Activated naive CD8-positive, alpha-beta T cell treated with anti-CD3 and anti-CD28 coated beads, Interleukin-2, amount 50 U/mL, for 24 hours (primary cell): ENCODE measurements around the gene ZNF672.

Experiments used
- ATAC-seq: fragments of 150-1000 bp; cut with Tn5 transposase; one replicate; pipeline ENCODE4 v1.10.0; 2021
- DNase-seq: peaks from one replicate; pipeline ENCODE4 v3.0.0; 2021
- H3K27ac Mint-ChIP-seq: one replicate; pipeline ENCODE4 v1.8.0; 2021; ENCODE audit warnings: mild to moderate bottlenecking, mixed read lengths
- H3K27me3 Mint-ChIP-seq: one replicate; pipeline ENCODE4 v1.8.0; 2021; ENCODE audit warnings: mixed read lengths
- H3K36me3 Mint-ChIP-seq: one replicate; pipeline ENCODE4 v1.8.0; 2021; ENCODE audit warnings: low read depth, mixed read lengths
- H3K4me1 Mint-ChIP-seq: one replicate; pipeline ENCODE4 v1.8.0; 2021; ENCODE audit warnings: mixed read lengths
- H3K4me3 Mint-ChIP-seq: one replicate; pipeline ENCODE4 v1.8.0; 2021; ENCODE audit warnings: mild to moderate bottlenecking, moderate library complexity, mixed read lengths
- H3K9me3 Mint-ChIP-seq: one replicate; pipeline ENCODE4 v1.8.0; 2021; ENCODE audit warnings: mixed read lengths

The ZNF672 gene

GRCh38 chr1:248807067-248807737 lies 30.8 kb upstream of the ZNF672 start:
- no peak overlapping the region for H3K27ac Mint-ChIP-seq
- H3K27me3 Mint-ChIP-seq: no peaks in the 10 kb centered on the region
- peak; percentile 66 for DNase-seq
- no peaks in the 10 kb centered on the region for H3K36me3 Mint-ChIP-seq
- peaks cover 9% of the 10 kb centered on the region for H3K4me1 Mint-ChIP-seq
- H3K4me3 Mint-ChIP-seq: no peak overlapping the region
- H3K9me3 Mint-ChIP-seq: no peaks in the 10 kb centered on the region
- ATAC-seq: peak; percentile 79

GRCh38 chr1:248808876-248809275 lies 29.1 kb upstream of the ZNF672 start:
- peaks cover 9% of the 10 kb centered on the region for H3K4me1 Mint-ChIP-seq
- no peaks in the 10 kb centered on the region for H3K27me3 Mint-ChIP-seq

GRCh38 chr1:248810000-248810726 lies 27.9 kb upstream of the ZNF672 start:
- Mint-ChIP-seq H3K36me3 (peaks cover 11% of the 10 kb centered on the region), H3K4me1 (peaks cover 5% of the 10 kb centered on the region), H3K27ac (no peak overlapping the region), H3K4me3 (no peak overlapping the region), H3K27me3 (no peaks in the 10 kb centered on the region), H3K9me3 (no peaks in the 10 kb centered on the region)
- no peak for ATAC-seq
- DNase-seq: no peak

More at GRCh38 chr1:248808876-248809275, 29.1 kb upstream of the ZNF672 start:
- Mint-ChIP-seq H3K9me3 (no peaks in the 10 kb centered on the region), H3K27ac (no peak overlapping the region), H3K4me3 (no peak overlapping the region), H3K36me3 (peaks cover 2% of the 10 kb centered on the region)
- ATAC-seq: no peak
- no peak for DNase-seq

- no peak for DNase-seq
- H3K27ac Mint-ChIP-seq: no peak overlapping the region
- no peaks in the 10 kb centered on the region for H3K9me3 Mint-ChIP-seq
- H3K27me3 Mint-ChIP-seq: no peaks in the 10 kb centered on the region
- no peak for ATAC-seq
- peaks cover 14% of the 10 kb centered on the region for H3K36me3 Mint-ChIP-seq
- no peak overlapping the region for H3K4me3 Mint-ChIP-seq
- H3K4me1 Mint-ChIP-seq: peaks cover 1% of the 10 kb centered on the region
Measured at GRCh38 chr1:248810727-248811513, 27.1 kb upstream of the ZNF672 start.

- H3K27me3 Mint-ChIP-seq: no peaks in the 10 kb centered on the region
- no peak overlapping the region for H3K4me3 Mint-ChIP-seq
- peaks cover 15% of the 10 kb centered on the region for H3K36me3 Mint-ChIP-seq
- no peak for ATAC-seq
- H3K4me1 Mint-ChIP-seq: peaks cover 4% of the 10 kb centered on the region
- no peaks in the 10 kb centered on the region for H3K9me3 Mint-ChIP-seq
- DNase-seq: no peak
- H3K27ac Mint-ChIP-seq: peak overlapping the region; percentile 54
Measured at GRCh38 chr1:248811514-248812490, 26.2 kb upstream of the ZNF672 start.

- Mint-ChIP-seq H3K27me3 (no peaks in the 10 kb centered on the region), H3K4me3 (no peak overlapping the region), H3K36me3 (peaks cover 15% of the 10 kb centered on the region), H3K9me3 (no peaks in the 10 kb centered on the region), H3K4me1 (peaks cover 11% of the 10 kb centered on the region), H3K27ac (no peak overlapping the region)
- DNase-seq: no peak
- ATAC-seq: no peak
Measured at GRCh38 chr1:248812736-248813425, 25.1 kb upstream of the ZNF672 start.

- peaks cover 17% of the 10 kb centered on the region for H3K4me1 Mint-ChIP-seq
- no peaks in the 10 kb centered on the region for H3K9me3 Mint-ChIP-seq
Measured at GRCh38 chr1:248813546-248813945, 24.5 kb upstream of the ZNF672 start.

GRCh38 chr1:248814351-248814750 lies 23.7 kb upstream of the ZNF672 start:
- Mint-ChIP-seq H3K27ac (no peak overlapping the region), H3K27me3 (no peaks in the 10 kb centered on the region), H3K4me3 (no peak overlapping the region), H3K36me3 (peaks cover 21% of the 10 kb centered on the region), H3K9me3 (no peaks in the 10 kb centered on the region), H3K4me1 (peaks cover 24% of the 10 kb centered on the region)
- DNase-seq (no peak), ATAC-seq (no peak)

More at GRCh38 chr1:248813546-248813945, 24.5 kb upstream of the ZNF672 start:
- ATAC-seq (no peak), DNase-seq (no peak)
- peaks cover 17% of the 10 kb centered on the region for H3K36me3 Mint-ChIP-seq
- no peak overlapping the region for H3K27ac Mint-ChIP-seq
- H3K4me3 Mint-ChIP-seq: no peak overlapping the region
- no peaks in the 10 kb centered on the region for H3K27me3 Mint-ChIP-seq

- no peak for DNase-seq
- Mint-ChIP-seq H3K27me3 (no peaks in the 10 kb centered on the region), H3K4me3 (no peak overlapping the region), H3K4me1 (peaks cover 28% of the 10 kb centered on the region), H3K9me3 (no peaks in the 10 kb centered on the region), H3K27ac (no peak overlapping the region), H3K36me3 (peaks cover 25% of the 10 kb centered on the region)
- ATAC-seq: no peak
Measured at GRCh38 chr1:248815407-248816034, 22.5 kb upstream of the ZNF672 start.

GRCh38 chr1:248816042-248816851 lies 21.8 kb upstream of the ZNF672 start:
- ATAC-seq: no peak
- Mint-ChIP-seq H3K4me3 (no peak overlapping the region), H3K27ac (peak overlapping the region; percentile 15), H3K36me3 (peaks cover 25% of the 10 kb centered on the region), H3K27me3 (no peaks in the 10 kb centered on the region), H3K9me3 (no peaks in the 10 kb centered on the region), H3K4me1 (peaks cover 28% of the 10 kb centered on the region)
- DNase-seq: no peak

GRCh38 chr1:248817065-248817464 lies 21.0 kb upstream of the ZNF672 start:
- Mint-ChIP-seq H3K36me3 (peaks cover 25% of the 10 kb centered on the region), H3K4me1 (peaks cover 35% of the 10 kb centered on the region), H3K4me3 (no peak overlapping the region)

GRCh38 chr1:248818505-248819374 lies 19.3 kb upstream of the ZNF672 start:
- ATAC-seq: no peak
- Mint-ChIP-seq H3K9me3 (no peaks in the 10 kb centered on the region), H3K4me1 (peaks cover 49% of the 10 kb centered on the region), H3K27me3 (no peaks in the 10 kb centered on the region), H3K4me3 (no peak overlapping the region), H3K36me3 (peaks cover 23% of the 10 kb centered on the region), H3K27ac (peak overlapping the region; percentile 31)
- no peak for DNase-seq

More at GRCh38 chr1:248817065-248817464, 21.0 kb upstream of the ZNF672 start:
- H3K27me3 Mint-ChIP-seq: no peaks in the 10 kb centered on the region
- peak overlapping the region; percentile 10 for H3K27ac Mint-ChIP-seq
- H3K9me3 Mint-ChIP-seq: no peaks in the 10 kb centered on the region
- ATAC-seq (no peak), DNase-seq (no peak)
